HUES64 (cell line): Measurements from ENCODE around the gene CHMP4A.
"Not testable (repeated sequence)": the region's sequence is repeated elsewhere in the genome, so short reads cannot be mapped to it uniquely, and the experiment has no call there.

ENCODE experiments used
- H3K27ac ChIP-seq: 2 replicates; pipeline ENCODE4 v1.7.0; 2013; ENCODE audit warnings: low read depth, low read length, inconsistent platforms
- H3K27me3 ChIP-seq: 2 replicates; pipeline ENCODE4 v1.6.1; 2013; ENCODE audit warnings: mild to moderate bottlenecking, low read length; ENCODE audit not compliant: insufficient read depth
- H3K36me3 ChIP-seq: 2 replicates; pipeline ENCODE4 v1.6.1; 2013; ENCODE audit warnings: mild to moderate bottlenecking, low read length; ENCODE audit not compliant: insufficient read depth
- H3K4me1 ChIP-seq: 2 replicates; pipeline ENCODE4 v1.6.1; 2013; ENCODE audit warnings: mild to moderate bottlenecking, low read length, moderate library complexity; ENCODE audit not compliant: insufficient read depth
- H3K4me3 ChIP-seq: 2 replicates; pipeline ENCODE4 v1.5.1; 2013; ENCODE audit warnings: mild to moderate bottlenecking, low read length, moderate library complexity
- H3K9ac ChIP-seq: 2 replicates; pipeline ENCODE4 v1.6.1; 2013; ENCODE audit warnings: mild to moderate bottlenecking, low read depth, low read length
- H3K9me3 ChIP-seq: 2 replicates; pipeline ENCODE4 v1.6.1; 2013; ENCODE audit warnings: low read depth, low read length; ENCODE audit not compliant: insufficient read depth
- WGBS: fragments of 150-250, 120-280 bp; methylation state at CpG from one replicate; pipeline ENCODE4 v1.1.7; 2013; ENCODE audit warnings: missing lambda C conversion rate; 5-methylcytosine and 5-hydroxymethylcytosine counted together

CHMP4A gene

GRCh38 chr14:24245350-24245749 lies 32.1 kb upstream of the CHMP4A start:
- 94% methylated on average over 11 of the region's 11 CpGs for WGBS
- not testable (repeated sequence) for H3K9ac ChIP-seq, H3K4me3 ChIP-seq, H3K9me3 ChIP-seq, H3K36me3 ChIP-seq, H3K27ac ChIP-seq, H3K4me1 ChIP-seq, H3K27me3 ChIP-seq

- Histone ChIP-seq H3K4me3 (peak overlapping the region; percentile 78), H3K9me3 (no peaks in the 10 kb centered on the region), H3K9ac (peak overlapping the region; percentile 69), H3K27me3 (no peaks in the 10 kb centered on the region), H3K27ac (peak overlapping the region; percentile 95; the same call in 1 of the 2 replicates), H3K36me3 (peaks cover 28% of the 10 kb centered on the region), H3K4me1 (peaks cover 5% of the 10 kb centered on the region; the same call in 1 of the 2 replicates)
- 64% methylated on average over 9 of the region's 10 CpGs for WGBS
Observed at GRCh38 chr14:24243336-24243836, 30.1 kb upstream of the CHMP4A start.

DNA sequence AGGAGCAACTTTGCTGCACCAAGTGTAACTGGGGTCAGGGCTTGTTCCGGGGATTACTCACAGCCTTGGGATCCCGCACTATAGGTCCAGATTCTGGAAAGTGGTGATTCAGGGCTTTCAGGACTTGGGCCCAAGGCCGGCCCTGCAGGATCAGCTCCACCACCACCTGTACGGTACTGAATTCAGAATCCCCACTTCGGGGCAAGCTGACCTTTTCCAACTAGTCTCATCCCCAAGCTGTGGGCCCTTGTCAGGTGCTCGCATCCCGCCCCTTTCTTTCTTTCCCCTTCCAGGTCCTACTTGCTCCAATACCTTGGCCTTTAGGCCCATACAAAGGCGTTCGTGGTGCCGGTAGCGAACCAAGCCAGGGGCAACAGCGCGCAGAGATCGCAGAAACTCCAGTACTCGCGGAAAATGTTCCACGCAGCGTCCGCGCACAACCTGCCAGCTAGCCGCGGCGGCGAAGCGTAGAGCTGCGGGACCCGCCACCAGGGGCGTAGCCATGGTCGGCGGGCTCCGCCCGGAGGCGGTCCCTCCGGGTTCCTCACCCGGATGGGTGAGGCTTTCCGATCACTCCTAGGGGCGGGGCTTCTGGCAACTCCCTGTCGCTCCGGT lies 28.6 kb upstream of the CHMP4A start:
- Histone ChIP-seq H3K9me3 (no peaks in the 10 kb centered on the region), H3K36me3 (peaks cover 42% of the 10 kb centered on the region), H3K27me3 (no peaks in the 10 kb centered on the region), H3K4me3 (peak overlapping the region; percentile 78), H3K4me1 (peaks cover 5% of the 10 kb centered on the region; the same call in 1 of the 2 replicates), H3K9ac (peak overlapping the region; percentile 69), H3K27ac (peak overlapping the region; percentile 95)
- WGBS = 4% methylated on average over 39 of the region's 39 CpGs

GRCh38 chr14:24240110-24240918 lies 27.0 kb upstream of the CHMP4A start:
- no peak overlapping the region for H3K27ac ChIP-seq
- peaks cover 59% of the 10 kb centered on the region for H3K36me3 ChIP-seq
- H3K4me1 ChIP-seq = peaks cover 5% of the 10 kb centered on the region; the same call in 1 of the 2 replicates
- no peak overlapping the region for H3K4me3 ChIP-seq
- H3K27me3 ChIP-seq = no peaks in the 10 kb centered on the region
- H3K9me3 ChIP-seq = no peaks in the 10 kb centered on the region
- no peak overlapping the region for H3K9ac ChIP-seq
- 98% methylated on average over 9 of the region's 9 CpGs for WGBS

GRCh38 chr14:24238527-24239037 lies 25.3 kb upstream of the CHMP4A start:
- Histone ChIP-seq H3K9ac (no peak overlapping the region), H3K36me3 (peaks cover 71% of the 10 kb centered on the region), H3K4me3 (no peak overlapping the region), H3K27ac (no peak overlapping the region), H3K9me3 (no peaks in the 10 kb centered on the region), H3K4me1 (peaks cover 6% of the 10 kb centered on the region; the same call in 1 of the 2 replicates), H3K27me3 (no peaks in the 10 kb centered on the region)
- 95% methylated on average over 5 of the region's 5 CpGs for whole genome bisulfite sequencing

DNA sequence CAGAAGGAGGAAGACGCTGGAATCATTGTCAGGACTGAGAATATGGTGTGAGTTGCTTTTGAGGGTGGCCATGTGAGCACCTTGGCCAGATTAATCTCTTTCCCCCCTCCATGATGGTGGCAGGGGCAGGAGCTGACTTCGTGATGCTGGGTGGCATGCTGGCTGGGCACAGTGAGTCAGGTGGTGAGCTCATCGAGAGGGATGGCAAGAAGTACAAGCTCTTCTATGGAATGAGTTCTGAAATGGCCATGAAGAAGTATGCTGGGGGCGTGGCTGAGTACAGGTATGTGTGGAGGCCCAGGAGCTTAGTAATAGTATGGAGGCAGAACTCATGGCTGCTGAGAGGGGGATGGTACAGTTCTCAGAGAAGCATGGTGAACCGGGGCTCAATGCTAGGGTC lies 24.8 kb upstream of the CHMP4A start:
- Histone ChIP-seq H3K27ac (no peak overlapping the region), H3K4me1 (0 out of 2 replicates have a peak, but pooled peaks cover 5% of the 10 kb centered on the region), H3K9me3 (no peaks in the 10 kb centered on the region), H3K4me3 (no peak overlapping the region), H3K27me3 (no peaks in the 10 kb centered on the region), H3K36me3 (peaks cover 71% of the 10 kb centered on the region), H3K9ac (no peak overlapping the region)
- WGBS = 94% methylated on average over 5 of the region's 5 CpGs

DNA sequence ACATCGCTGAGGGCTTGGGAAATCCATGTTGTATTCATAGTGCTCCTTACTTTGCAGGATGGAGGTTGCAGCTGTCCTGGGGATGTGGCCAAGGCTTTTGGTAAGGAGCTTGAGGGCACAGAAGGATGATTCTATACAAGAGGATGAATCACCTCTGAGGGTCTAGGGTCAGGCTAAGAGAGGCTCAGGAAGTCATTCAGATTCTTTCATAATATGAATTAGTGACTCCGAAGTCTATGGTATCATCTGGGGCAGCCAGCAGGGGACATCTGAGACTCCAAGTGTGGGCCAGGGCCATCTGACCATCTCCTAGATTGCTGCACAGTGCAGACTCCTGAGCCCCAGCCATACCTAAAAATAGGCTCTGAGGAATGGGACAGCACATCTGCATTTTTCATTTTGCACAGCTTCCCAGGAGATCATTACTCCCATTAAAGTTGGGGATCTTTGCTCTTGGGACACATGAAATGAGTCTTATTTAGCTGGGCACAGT lies 24.2 kb upstream of the CHMP4A start:
- H3K4me1 ChIP-seq = 0 out of 2 replicates have a peak, but pooled peaks cover 5% of the 10 kb centered on the region
- WGBS = 95% methylated on average over 2 of the region's 2 CpGs
- no peaks in the 10 kb centered on the region for H3K27me3 ChIP-seq
- H3K4me3 ChIP-seq = no peak overlapping the region
- no peak overlapping the region for H3K27ac ChIP-seq
- H3K9ac ChIP-seq = no peak overlapping the region
- H3K36me3 ChIP-seq = peaks cover 71% of the 10 kb centered on the region
- H3K9me3 ChIP-seq = no peaks in the 10 kb centered on the region

GRCh38 chr14:24236689-24237462 lies 23.6 kb upstream of the CHMP4A start:
- Histone ChIP-seq H3K36me3 (peaks cover 71% of the 10 kb centered on the region), H3K27me3 (no peaks in the 10 kb centered on the region), H3K4me1 (0 out of 2 replicates have a peak, but pooled peaks cover 5% of the 10 kb centered on the region), H3K27ac (no peak overlapping the region), H3K9me3 (no peaks in the 10 kb centered on the region), H3K9ac (no peak overlapping the region), H3K4me3 (no peak overlapping the region)
- WGBS = 95% methylated on average over 6 of the region's 6 CpGs

GRCh38 chr14:24235804-24236688 lies 22.8 kb upstream of the CHMP4A start:
- Histone ChIP-seq H3K9me3 (no peaks in the 10 kb centered on the region), H3K27me3 (no peaks in the 10 kb centered on the region), H3K27ac (no peak overlapping the region), H3K4me3 (no peak overlapping the region), H3K9ac (no peak overlapping the region), H3K36me3 (peaks cover 70% of the 10 kb centered on the region), H3K4me1 (0 out of 2 replicates have a peak, but pooled peaks cover 5% of the 10 kb centered on the region)
- 100% methylated on average over 5 of the region's 5 CpGs for WGBS
